OCI-LY7 (cell line): ENCODE data around the gene TBC1D5. TPM values are rescaled to one million over a fixed set of nuclear protein-coding genes. Genes with fewer than 3 reads are reported as not detected.

Experiments
- BruUV-seq: library from RNA; stranded (reverse); fragments of 400-500 nt; replicated peaks from 2 replicates; lab custom pipeline; 2021; lab: Mats Ljungman, UMichigan
- CTCF ChIA-PET: fragments of 300-600 bp; sonication (Branson Sonifier 250); formaldehyde crosslinking; loops from one replicate; lab custom pipeline; 2022; ENCODE audit warnings: antibody characterized with exemption; ENCODE audit not compliant: unreplicated experiment; lab: Charles Lee
- POLR2A ChIA-PET: fragments of 300-600 bp; sonication (Branson Sonifier 250); formaldehyde crosslinking; loops from one replicate; lab custom pipeline; 2022; ENCODE audit warnings: antibody characterized with exemption; lab: Charles Lee
- DNase-seq: peaks from one replicate; pipeline ENCODE4 v3.0.0-alpha.2; 2015; ENCODE audit warnings: low spot score
- H2AFZ ChIP-seq: fragments of 200-600 bp; sonication (generic), shearing (Covaris generic); 2 replicates; pipeline ENCODE4 v1.6.1; 2014; ENCODE audit warnings: mild to moderate bottlenecking, antibody characterized with exemption, low read length, moderate library complexity
- H3K27ac ChIP-seq: fragments of 200-600 bp; sonication (generic); 2 replicates; pipeline ENCODE4 v1.5.1; 2014; ENCODE audit warnings: mixed run types, low read depth, mild to moderate bottlenecking, moderate library complexity, low read length, inconsistent platforms; ENCODE audit not compliant: poor library complexity, severe bottlenecking
- H3K36me3 ChIP-seq: fragments of 200-600 bp; sonication (generic); 2 replicates; pipeline ENCODE4 v1.6.1; 2014; ENCODE audit warnings: mild to moderate bottlenecking, antibody characterized with exemption, low read length, moderate library complexity, mixed read lengths; ENCODE audit not compliant: insufficient read depth
- H3K4me1 ChIP-seq: fragments of 200-600 bp; sonication (generic); 2 replicates; pipeline ENCODE4 v1.5.1; 2014; ENCODE audit warnings: mild to moderate bottlenecking, low read length; ENCODE audit not compliant: insufficient read depth, poor library complexity, severe bottlenecking
- H3K4me2 ChIP-seq: fragments of 200-600 bp; sonication (generic); 2 replicates; pipeline ENCODE4 v1.6.1; 2014; ENCODE audit warnings: mild to moderate bottlenecking, low read length
- H3K4me3 ChIP-seq: fragments of 200-600 bp; sonication (generic); 2 replicates; pipeline ENCODE4 v1.5.1; 2014; ENCODE audit warnings: mild to moderate bottlenecking, low read depth, low read length; ENCODE audit not compliant: poor library complexity, severe bottlenecking
- H3K79me2 ChIP-seq: fragments of 200-600 bp; sonication (generic); 2 replicates; pipeline ENCODE4 v1.6.1; 2016; ENCODE audit warnings: low read depth, mild to moderate bottlenecking, low read length, moderate library complexity, mixed read lengths; ENCODE audit not compliant: insufficient read depth
- H3K9me2 ChIP-seq: fragments of 200-600 bp; sonication (generic); 2 replicates; pipeline ENCODE4 v1.6.1; 2016; ENCODE audit warnings: mild to moderate bottlenecking, low read length, mixed read lengths; ENCODE audit not compliant: insufficient read depth
- H3K9me3 ChIP-seq: fragments of 200-600 bp; sonication (generic); 2 replicates; pipeline ENCODE4 v1.6.1; 2014; ENCODE audit warnings: mild to moderate bottlenecking, mixed run types, low read length, mixed read lengths
- H4K20me1 ChIP-seq: fragments of 200-600 bp; sonication (generic); 2 replicates; pipeline ENCODE4 v1.6.1; 2014; ENCODE audit warnings: mild to moderate bottlenecking, antibody characterized with exemption, low read length, moderate library complexity, mixed read lengths; ENCODE audit not compliant: insufficient read depth
- EZH2phosphoT487 ChIP-seq: fragments of 200-600 bp; sonication (generic); IDR thresholded peaks from 2 replicates; pipeline ENCODE4 v1.6.1; 2018; ENCODE audit warnings: low read depth, borderline replicate concordance, mild to moderate bottlenecking, mixed run types, antibody characterized with exemption, low read length, moderate library complexity, mixed read lengths
- intact Hi-C: fragments of 100-400 bp; cut with micrococcal nuclease; formaldehyde crosslinking; loops from one replicate; pipeline ENCODE4 v1.10.0; 2022; ENCODE audit not compliant: unreplicated experiment
- total RNA-seq, 2 experiments: library from RNA; depleted of rRNA in 1 of 2; stranded (reverse); fragments of >200 nt in 1 of 2; shearing (Covaris generic) in 1 of 2; gene quantifications; 2 replicates each; pipeline ENCODE4 v1.2.3, GENCODE V29; 2014 to 2022
- TF ChIP-seq, protein P1 (sequence below): fragments of 200-600 bp; sonication (generic); conservative IDR thresholded peaks from 2 replicates; pipeline ENCODE4 v1.5.1; 2014; ENCODE audit warnings: mild to moderate bottlenecking, antibody characterized with exemption, low read length, moderate library complexity, mixed read lengths

The TBC1D5 gene
- total RNA-seq, 2 experiments from 2014 or later, result 78.5 to 82.4 TPM

DNA sequence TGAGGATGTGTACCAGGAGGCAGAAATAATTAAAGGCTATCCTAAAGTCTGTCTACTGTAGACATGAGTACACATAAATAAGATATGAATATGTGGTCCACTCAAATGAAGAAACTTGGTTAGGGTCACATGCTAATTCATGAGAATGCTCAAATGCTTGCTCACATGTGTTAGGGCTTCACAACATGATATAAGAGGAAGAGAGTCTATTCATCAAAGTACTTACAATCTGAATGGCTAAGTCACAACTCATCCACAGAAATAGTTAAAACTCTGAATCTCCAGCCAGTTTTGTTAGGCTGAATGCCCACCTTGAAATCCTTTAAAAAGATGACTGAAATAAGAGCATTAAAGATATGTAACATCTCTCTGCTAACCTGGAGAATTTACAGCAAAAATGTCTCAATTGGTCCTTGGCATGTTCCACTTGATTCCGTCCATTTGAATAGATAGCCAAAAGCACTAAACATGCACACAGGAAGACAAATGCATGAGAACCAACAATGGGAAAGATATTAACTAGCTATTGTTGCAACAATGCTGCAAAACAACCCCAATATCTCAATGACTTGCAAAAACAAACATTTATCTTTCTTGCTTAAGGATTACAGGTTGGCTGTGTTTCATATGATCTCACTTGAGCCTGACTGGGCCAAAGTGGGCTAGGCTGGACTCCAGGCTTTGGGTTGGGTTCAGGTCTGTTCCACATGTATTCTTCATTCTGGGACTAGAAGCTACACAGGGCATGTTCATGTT, 10.6 kb upstream of the TBC1D5 start:
- CTCF ChIA-PET, result no interaction called here
- H3K36me3 ChIP-seq, result no peaks in the 10 kb centered on the region
- no TSS peak for BruUV-seq
- no peak overlapping the region for H3K27ac ChIP-seq
- H3K9me2 ChIP-seq, result no peaks in the 10 kb centered on the region
- no peaks in the 10 kb centered on the region for H3K9me3 ChIP-seq
- no peaks in the 10 kb centered on the region for H3K79me2 ChIP-seq
- H3K4me1 ChIP-seq, result peaks cover 28% of the 10 kb centered on the region
- POLR2A ChIA-PET, result interaction anchor here (0.6 to 1.5 kb wide), 5 partner anchors 8 to 212 kb away, joined by 3 to 7 read pairs (median 4); partner anchors contain the start of gene TBC1D5
- intact Hi-C loops, result no loop called here
- H2AFZ ChIP-seq, result no peak overlapping the region
- H3K4me3 ChIP-seq, result no peak overlapping the region
- TF ChIP-seq, protein P1, sequence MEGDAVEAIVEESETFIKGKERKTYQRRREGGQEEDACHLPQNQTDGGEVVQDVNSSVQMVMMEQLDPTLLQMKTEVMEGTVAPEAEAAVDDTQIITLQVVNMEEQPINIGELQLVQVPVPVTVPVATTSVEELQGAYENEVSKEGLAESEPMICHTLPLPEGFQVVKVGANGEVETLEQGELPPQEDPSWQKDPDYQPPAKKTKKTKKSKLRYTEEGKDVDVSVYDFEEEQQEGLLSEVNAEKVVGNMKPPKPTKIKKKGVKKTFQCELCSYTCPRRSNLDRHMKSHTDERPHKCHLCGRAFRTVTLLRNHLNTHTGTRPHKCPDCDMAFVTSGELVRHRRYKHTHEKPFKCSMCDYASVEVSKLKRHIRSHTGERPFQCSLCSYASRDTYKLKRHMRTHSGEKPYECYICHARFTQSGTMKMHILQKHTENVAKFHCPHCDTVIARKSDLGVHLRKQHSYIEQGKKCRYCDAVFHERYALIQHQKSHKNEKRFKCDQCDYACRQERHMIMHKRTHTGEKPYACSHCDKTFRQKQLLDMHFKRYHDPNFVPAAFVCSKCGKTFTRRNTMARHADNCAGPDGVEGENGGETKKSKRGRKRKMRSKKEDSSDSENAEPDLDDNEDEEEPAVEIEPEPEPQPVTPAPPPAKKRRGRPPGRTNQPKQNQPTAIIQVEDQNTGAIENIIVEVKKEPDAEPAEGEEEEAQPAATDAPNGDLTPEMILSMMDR, result no peak
- no peak for TF ChIP-seq EZH2phosphoT487
- no peak overlapping the region for H3K4me2 ChIP-seq
- no peaks in the 10 kb centered on the region for H4K20me1 ChIP-seq
- DNase-seq, result no peak

DNA sequence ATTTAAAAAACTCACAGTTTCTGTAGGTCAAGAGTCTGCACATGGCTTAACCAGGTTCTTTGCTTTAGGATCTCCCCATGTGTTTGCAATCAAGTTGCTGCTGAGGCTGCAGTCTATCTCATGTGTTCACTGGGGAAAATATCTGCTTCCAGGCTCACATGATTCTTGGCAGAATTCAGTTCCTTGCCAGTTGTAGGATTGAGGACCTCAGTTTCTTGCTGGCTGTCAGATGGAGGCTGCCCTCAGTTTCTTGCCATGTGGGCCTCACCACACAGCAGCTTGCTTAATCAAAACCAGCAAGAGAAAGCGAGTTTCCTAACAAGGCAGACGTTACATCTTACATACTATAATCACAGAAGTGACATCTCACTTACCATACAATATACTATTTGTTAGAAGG, 10.0 kb upstream of the TBC1D5 start:
- BruUV-seq, result no TSS peak
- no peak overlapping the region for H3K4me3 ChIP-seq
- H3K9me2 ChIP-seq, result no peaks in the 10 kb centered on the region
- peaks cover 34% of the 10 kb centered on the region for H3K4me1 ChIP-seq
- H2AFZ ChIP-seq, result no peak overlapping the region
- H3K9me3 ChIP-seq, result no peaks in the 10 kb centered on the region
- H3K4me2 ChIP-seq, result no peak overlapping the region
- POLR2A ChIA-PET, result interaction anchor here (0.6 to 1.1 kb wide), 3 partner anchors 9 to 1187 kb away, joined by 3 to 4 read pairs (median 3); no protein-coding TSS in a partner anchor
- DNase-seq, result no peak
- CTCF ChIA-PET, result no interaction called here
- H3K36me3 ChIP-seq, result no peaks in the 10 kb centered on the region
- intact Hi-C loops, result no loop called here
- H3K79me2 ChIP-seq, result no peaks in the 10 kb centered on the region
- H4K20me1 ChIP-seq, result no peaks in the 10 kb centered on the region
- TF ChIP-seq EZH2phosphoT487, result no peak
- TF ChIP-seq, protein P1, result no peak
- no peak overlapping the region for H3K27ac ChIP-seq
